ENCODE measurements around the gene LRIT2.

Gene LRIT2

DNA sequence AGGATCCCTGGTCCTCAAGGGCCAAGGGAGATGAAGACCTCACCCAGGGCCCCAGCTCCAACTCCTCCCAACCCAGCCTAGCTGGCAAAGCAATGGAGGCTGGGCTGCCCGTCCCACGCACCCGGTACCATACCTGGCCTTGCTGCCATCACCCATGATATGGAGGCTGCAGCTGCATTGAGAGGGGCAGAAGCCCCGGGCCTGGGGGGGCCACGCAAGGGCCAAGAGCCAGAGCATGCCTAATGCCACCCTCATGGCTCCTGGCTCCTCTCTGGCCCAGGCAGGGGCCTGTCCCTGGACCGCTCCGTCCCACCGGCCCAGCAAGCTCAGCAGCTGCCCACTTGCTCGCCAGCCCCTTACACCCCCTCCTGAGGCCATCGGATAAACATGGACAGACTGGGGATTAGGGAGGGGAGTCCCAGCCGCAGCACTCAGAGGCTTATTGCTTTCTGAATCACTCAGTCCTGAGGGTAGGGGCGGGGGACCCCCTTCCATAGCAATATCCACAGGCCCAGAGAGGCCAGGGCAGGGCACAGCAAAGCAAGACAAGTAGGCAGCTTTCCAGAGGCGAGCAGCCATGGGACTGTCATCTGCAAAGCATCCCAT, 15.9 kb upstream of the LRIT2 start, which contains the start of gene LRIT1:
LRIT1 (minus strand) TSS at position 362 of the 606 bp plus-strand sequence; CDS start at position 255, 107 bp downstream.
- TF ChIP-seq, protein P1, sequence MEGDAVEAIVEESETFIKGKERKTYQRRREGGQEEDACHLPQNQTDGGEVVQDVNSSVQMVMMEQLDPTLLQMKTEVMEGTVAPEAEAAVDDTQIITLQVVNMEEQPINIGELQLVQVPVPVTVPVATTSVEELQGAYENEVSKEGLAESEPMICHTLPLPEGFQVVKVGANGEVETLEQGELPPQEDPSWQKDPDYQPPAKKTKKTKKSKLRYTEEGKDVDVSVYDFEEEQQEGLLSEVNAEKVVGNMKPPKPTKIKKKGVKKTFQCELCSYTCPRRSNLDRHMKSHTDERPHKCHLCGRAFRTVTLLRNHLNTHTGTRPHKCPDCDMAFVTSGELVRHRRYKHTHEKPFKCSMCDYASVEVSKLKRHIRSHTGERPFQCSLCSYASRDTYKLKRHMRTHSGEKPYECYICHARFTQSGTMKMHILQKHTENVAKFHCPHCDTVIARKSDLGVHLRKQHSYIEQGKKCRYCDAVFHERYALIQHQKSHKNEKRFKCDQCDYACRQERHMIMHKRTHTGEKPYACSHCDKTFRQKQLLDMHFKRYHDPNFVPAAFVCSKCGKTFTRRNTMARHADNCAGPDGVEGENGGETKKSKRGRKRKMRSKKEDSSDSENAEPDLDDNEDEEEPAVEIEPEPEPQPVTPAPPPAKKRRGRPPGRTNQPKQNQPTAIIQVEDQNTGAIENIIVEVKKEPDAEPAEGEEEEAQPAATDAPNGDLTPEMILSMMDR (IDR thresholded peaks at IDR 0.05; ENCODE audit: low read depth, low read length), result no peak
- no peak for DNase-seq (ENCODE audit: extremely low read depth, low read depth)

DNA sequence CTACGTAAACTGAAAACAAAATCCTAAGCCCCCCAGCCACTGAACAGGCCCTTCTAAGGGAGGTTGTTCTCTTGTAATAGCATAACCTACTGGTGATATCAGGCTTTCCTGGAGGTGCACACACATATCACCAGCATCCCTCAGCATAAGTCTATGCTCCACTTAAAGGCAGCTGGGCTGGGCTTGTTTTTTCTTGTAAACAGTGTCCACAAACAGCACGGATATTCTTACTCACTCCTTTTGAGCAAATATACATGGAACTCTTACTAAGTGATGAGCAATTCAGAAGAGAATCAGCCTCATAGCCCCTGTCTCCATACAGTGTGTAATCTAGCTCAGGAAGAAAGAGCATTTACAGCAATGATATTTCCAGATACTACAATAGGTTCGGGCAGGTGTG, 13.6 kb upstream of the LRIT2 start:
- no peak for DNase-seq (ENCODE audit: extremely low read depth, low read depth)
- TF ChIP-seq, protein P1 (IDR thresholded peaks at IDR 0.05; ENCODE audit: low read depth, low read length), result no peak

DNA sequence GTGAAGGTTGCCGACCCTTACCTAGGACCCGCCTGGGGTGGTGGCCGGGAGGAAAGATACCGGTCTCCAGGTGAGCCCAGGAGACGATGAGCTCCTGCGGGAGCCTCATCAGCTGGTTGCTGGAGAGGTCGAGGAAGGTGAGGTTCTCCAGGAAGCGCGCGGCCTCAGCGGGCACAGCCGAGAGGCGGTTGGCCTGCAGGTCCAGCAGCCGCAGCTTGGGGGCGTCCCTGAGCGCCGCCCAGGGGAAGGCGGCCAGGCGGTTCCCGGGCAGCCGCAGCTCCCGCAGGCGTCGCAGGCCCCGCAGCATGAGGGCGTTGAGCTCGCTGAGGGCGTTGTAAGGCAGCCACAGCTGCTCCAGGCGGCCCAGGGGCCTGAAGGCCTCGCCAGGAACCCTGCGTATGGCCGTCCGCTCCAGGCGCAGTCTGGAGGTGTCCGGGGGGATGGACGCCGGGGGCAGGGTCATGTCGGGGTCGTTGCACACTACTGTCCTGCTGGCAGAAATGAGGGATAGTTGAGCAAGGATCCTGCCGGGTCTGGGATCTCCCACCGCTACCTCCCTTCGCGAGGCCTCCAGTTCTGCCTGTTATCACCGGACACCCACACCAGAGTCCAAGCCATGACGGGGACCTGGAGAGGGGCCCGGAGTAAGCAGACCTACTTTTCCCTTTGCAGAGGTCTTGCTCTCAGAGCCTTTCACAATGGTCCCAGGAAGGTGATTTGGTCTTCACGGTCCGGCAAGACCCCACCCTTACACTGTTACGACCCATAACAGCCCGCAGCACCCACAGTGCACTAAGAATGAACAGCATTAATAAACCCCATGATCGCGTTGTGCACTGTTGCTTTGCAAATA, 12.1 kb upstream of the LRIT2 start:
- DNase-seq (ENCODE audit: extremely low read depth, low read depth), result no peak
- TF ChIP-seq, protein P1 (IDR thresholded peaks at IDR 0.05; ENCODE audit: low read depth, low read length), result no peak

DNA sequence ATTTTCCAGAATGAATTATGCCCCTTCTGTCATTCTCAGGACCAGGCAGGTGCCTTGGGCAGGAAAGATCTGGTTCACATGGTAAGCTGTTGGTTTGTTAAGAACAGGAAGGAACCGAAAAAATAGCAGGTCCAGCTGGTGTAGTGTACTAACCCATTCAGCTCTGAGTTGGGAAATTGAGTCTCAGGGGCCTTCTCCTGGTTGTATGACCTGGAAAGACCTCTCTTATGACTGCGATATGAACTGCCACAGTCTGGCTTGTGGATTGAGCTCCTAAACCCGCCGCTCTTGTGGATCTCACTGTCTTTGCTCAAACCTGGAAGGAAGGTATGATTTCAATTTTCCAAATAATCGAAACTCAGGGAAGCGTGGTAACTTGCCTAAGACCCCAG, 11.5 kb upstream of the LRIT2 start:
- TF ChIP-seq, protein P1 (IDR thresholded peaks at IDR 0.05; ENCODE audit: low read depth, low read length), result no peak
- DNase-seq (ENCODE audit: extremely low read depth, low read depth), result no peak

DNA sequence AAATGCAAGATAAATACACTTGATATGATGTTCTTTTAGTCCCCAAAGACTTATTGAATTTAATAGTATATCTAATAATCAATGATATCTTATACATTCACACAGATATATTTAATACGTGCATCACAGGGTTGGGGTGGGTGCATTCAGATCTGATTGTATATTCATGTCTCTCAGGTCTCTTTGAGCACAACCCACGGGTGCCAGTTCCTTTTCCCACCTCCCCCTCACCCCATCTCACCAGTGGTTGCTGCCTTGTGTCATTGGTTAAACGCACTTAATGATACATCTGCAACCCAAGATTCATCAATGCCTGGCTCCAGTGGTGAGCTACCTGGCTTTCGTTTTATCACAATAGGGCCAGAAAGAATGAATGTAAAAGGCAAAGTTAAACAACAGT, 9.8 kb upstream of the LRIT2 start:
- TF ChIP-seq, protein P1 (IDR thresholded peaks at IDR 0.05; ENCODE audit: low read depth, low read length), result no peak
- DNase-seq (ENCODE audit: extremely low read depth, low read depth), result no peak

DNA sequence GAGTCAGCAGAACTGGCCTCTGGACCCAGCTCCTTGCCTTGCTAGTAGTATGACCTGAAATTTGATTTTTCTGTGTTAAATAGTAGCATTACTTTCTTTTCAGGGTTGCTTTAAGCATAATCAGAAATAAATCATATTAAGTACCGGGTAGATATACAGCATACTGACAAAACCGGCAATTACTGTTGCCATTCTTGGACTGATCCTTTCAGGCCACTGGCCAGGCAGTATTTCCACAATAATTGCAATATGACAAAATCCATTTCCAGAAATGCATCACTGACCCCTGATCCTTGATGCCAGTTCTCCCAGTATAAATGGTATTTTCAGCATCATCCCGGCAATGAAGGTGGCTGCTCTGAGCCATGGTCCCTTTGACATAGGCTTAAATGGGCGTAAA, 9.1 kb upstream of the LRIT2 start:
- TF ChIP-seq, protein P1 (IDR thresholded peaks at IDR 0.05; ENCODE audit: low read depth, low read length), result no peak
- no peak for DNase-seq (ENCODE audit: extremely low read depth, low read depth)

DNA sequence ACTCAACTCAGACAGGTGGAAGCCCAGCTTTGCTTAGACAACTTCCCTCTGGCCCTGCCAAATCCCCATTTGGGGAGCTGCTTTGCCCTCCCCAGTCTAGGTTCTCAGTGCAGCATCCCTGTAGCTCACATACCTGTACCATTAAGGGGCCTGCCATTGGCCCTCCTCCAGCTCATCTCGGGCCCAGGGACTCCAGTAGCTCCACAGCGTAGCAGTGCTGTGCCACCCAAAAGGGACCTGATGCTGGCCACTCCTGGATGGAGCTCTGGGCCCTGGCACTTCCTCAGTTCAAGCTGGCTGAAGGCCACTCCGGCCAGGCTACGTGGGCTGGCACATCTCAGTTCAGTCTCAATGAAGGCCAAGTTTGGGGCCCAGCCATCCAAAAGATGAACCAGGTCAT, 8.6 kb upstream of the LRIT2 start:
- TF ChIP-seq, protein P1 (IDR thresholded peaks at IDR 0.05; ENCODE audit: low read depth, low read length), result no peak
- no peak for DNase-seq (ENCODE audit: extremely low read depth, low read depth)
